ENCODE measurements around the gene PPP4R4. TPM values are rescaled to one million over a fixed set of nuclear protein-coding genes. Genes with fewer than 3 reads are reported as not detected.
"Not testable (repeated sequence)": the region's sequence is repeated elsewhere in the genome, so short reads cannot be mapped to it uniquely, and the experiment has no call there.

PPP4R4 gene
- polyA plus RNA-seq, 3 donors = 0.26 to 0.38 (median 0.27) TPM

DNA sequence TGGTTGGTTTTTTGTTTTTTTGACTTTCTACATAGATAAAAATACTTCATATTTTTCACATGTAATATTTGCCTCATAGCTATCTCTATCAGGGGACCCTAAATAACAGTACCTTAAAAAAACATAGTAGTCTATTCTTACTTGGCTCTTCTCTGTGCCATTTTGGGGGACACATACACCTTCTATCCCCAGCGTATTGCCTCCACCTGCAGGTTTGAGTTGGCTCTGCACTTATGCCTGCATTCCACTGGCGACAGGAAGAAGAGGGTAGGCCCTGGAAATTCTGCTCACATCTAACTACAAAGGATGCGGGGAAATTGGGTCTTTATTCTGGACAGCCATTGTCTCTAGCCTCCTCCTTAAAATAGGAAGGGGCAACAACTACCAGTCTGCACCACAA, 30.9 kb upstream of the PPP4R4 start:
- no peak for DNase-seq

GRCh38 chr14:94143711-94144110, 30.4 kb upstream of the PPP4R4 start:
- no peak for DNase-seq

DNA sequence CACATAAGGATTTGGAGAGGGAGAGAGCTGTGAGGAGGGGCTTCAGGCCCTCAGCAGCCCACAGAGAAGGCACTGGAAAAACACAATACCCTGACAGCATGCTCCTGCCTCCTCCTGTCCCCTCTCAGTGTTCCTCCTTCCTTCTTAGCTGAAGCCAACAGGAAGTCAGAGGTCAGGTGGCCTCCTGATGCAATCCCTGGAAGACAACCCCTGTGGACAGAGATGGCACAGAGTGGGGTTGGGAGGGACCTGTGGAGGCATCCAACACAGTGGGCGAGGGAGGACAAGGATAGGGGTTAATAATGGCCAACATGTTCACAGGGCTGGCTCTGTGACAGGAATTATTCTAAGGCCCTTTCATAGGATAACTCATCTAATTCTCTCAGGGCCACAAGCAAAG, 29.4 kb upstream of the PPP4R4 start:
- DNase-seq = no peak

- no peak for DNase-seq
Measured at GRCh38 chr14:94145902-94146527, 28.1 kb upstream of the PPP4R4 start.

GRCh38 chr14:94152676-94153075, 21.4 kb upstream of the PPP4R4 start:
- no peak for DNase-seq

GRCh38 chr14:94153750-94154342, 20.3 kb upstream of the PPP4R4 start:
- DNase-seq = no peak

GRCh38 chr14:94156143-94156542, 18.0 kb upstream of the PPP4R4 start:
- not testable (repeated sequence) for DNase-seq

- DNase-seq = no peak
Measured at GRCh38 chr14:94157197-94157596, 16.9 kb upstream of the PPP4R4 start.

GRCh38 chr14:94158239-94158883, 15.8 kb upstream of the PPP4R4 start:
- no peak for DNase-seq

- no peak for DNase-seq
Measured at GRCh38 chr14:94161058-94161457, 13.1 kb upstream of the PPP4R4 start.

DNA sequence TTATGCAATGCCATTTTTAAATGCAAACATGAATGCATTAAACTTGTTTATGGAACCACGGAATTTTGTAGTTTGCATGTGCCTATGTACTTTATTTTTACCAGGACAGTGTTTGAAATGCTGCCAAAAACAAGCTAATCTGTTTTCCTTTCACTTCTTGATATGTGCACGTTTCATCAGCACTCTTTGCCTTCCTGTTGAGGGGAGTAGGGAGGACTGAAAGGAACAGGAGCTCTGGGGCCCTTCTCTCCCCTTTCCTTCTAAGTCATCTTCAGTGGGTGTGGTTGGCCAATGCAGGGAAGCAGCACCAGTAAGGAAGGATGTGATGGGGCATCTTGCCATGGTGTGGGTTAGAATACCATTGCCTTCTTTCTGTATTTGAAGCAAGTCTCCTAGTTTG, 12.1 kb upstream of the PPP4R4 start:
- no peak for DNase-seq

DNA sequence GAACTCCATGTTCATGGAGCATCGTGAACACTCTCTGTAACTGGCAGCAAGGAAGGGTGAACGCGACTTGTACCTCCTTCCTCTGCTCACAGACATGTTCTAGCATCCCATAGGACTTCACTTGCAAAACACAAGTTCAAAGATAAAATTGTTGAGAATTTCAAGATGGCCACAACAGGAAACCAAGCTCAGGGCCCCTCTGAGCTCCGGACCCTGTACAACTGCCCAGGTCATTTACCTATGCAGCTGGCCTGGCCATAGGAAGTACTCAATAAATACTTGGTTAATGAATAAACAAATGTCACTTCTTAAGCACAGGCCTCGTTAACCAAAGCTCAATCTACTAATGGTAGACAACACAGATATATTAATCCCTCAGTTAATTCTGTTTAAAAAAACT, 11.7 kb upstream of the PPP4R4 start:
- DNase-seq = no peak

DNA sequence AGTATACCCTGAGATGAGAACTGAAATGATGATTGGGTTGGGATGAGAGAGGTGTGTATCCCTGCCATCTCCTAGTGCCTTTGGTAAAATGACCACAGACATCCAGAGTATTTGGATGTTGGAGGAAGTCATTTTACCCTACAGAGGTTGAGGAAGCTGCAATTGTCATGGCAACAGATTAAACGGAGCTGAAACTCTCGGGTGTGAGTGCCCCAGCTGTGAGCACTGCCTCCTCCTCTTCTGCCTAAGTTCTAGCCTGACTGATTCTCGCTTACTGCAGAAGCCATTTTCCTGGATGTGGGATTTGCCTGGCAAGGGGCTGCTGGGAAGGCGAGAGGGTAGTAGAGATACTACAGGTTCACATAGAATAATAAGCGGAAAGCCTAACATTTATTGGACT, 10.3 kb upstream of the PPP4R4 start:
- no peak for DNase-seq

DNA sequence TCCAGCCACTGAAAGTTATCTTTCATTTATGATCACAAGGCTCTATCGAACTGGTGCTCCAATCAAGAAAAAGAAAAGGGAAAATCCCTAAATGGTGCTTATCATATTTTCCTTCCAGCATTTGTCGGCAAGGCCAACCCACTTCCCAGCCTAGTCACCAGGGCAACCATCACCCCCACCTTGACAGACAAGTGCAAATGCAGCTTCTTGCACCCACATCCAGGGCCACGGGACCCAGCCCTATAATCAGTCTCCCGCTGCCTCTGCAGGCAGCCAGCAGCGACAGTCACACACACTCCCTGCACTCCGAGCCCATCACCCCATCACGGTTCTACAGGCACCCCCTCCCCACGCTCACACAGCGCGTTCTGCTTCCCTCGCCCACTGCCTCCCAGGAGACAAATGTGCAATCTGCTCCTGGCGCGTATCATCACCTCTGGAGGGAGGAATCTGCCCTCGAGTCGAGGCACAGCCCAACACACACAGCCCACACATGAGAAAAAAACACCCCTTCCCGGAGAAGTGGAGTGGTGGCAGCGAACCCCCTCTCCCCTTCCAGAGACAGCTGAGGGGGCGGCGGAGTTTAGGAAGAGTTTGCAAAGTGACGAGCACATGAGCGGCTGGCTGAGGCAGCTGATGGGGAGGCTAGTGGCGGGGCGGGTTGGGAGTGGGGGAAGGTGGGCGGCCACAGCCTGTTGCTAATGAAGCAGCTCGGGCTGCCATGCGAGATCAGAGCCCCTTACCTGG, 9.3 kb upstream of the PPP4R4 start:
- DNase-seq = no peak

DNA sequence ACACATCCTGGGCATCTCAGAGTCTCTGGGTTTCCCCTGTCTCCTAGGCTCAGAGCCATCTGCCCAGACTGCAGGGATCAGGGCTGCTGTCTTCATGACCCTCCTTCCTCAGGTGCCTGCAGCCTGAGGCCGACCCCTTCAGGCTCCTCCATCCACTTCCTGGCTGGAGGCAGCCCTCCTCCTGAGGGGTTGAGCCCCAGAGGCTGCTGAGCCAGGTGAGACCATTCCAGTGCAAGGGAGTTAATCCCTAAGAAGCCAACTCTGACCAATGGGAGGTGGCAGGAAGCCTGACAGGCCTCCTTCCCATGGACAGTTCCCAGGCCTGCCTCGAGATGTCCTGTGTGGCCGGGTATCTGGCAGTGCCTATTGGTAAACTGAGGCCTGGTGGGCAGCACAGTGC, 8.4 kb upstream of the PPP4R4 start:
- DNase-seq = no peak

GRCh38 chr14:94170136-94170535, 4.0 kb upstream of the PPP4R4 start:
- DNase-seq = no peak

- DNase-seq = no peak
Measured at GRCh38 chr14:94171208-94171607, 2.9 kb upstream of the PPP4R4 start.

GRCh38 chr14:94172545-94172944, 1.6 kb upstream of the PPP4R4 start:
- DNase-seq = no peak

DNA sequence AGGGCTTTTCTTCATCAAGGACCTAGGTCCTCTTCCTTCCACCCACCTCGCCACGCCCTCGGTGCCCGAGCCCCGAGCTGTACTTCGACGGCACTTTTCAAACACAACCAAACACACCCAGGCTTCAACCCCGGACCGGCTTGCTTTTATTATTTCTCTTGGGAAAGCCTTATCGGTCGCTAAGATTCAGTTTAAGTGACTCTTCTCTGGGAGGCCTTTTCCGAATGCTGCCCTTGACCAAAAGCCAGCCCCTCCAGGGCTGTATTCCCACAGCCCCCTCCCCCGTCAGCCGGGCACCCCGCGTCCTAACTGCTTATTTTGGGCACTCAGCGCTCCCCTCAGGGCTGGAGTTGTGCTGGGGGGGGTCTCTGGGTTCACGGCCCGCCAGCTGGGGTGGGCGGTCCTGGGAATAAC, 644 bp upstream of the PPP4R4 start:
- no peak for DNase-seq

DNA sequence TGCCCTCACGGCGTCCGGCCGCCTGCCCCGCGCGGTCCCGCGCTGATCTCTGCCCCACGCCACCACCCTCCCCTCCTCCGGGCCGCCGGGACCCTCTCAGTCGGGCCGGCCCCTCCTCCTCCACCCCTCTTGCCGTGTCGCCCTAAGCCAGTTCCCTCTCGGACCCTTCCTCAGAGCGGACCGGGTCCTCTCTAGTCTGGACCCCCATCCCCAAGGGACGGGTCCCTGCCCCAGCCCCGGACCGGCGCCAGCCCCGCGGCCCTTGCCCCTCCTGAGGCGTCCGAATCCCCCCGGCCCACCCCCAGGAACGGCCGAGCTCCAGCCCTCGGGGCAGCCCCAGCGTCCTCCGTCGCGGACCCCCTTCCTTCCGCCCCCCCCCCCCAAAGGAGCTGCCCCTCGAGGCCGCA, 485 bp downstream of the PPP4R4 start:
- DNase-seq = no peak

GRCh38 chr14:94175011-94175745, 1.1 kb downstream of the PPP4R4 start:
- DNase-seq = no peak

DNA sequence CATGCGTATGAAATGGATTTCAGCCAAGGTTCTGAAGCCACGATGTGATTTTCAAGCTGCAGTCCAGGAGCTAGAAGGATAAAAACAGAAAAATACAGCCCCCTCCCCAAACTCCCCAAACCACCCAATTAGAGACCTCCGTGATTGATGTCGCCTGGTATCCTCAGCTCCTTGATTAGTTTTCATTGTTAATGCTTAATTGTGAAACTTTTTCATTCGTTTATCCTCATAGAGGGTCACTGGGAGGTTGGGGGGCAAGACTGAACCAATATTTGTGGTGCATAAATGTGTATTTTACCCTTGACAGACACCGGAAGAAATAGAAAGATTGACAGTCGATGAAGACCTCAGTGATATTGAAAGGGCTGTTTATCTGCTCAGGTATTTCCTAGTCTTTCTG, 1.6 kb downstream of the PPP4R4 start:
- no peak for DNase-seq
